H1 (cell line): Measurements from ENCODE around the gene TUBB2B. TPM values are rescaled to one million over a fixed set of nuclear protein-coding genes. Genes with fewer than 3 reads are reported as not detected.
A peak's percentile ranks its signal among the peaks of the same experiment; 100 is the strongest.

Source experiments
- ATF2 ChIP-seq: IDR thresholded peaks from 2 replicates; pipeline ENCODE4 v1.6.1; 2012; ENCODE audit warnings: low read length, inconsistent platforms
- ATF3 ChIP-seq: IDR thresholded peaks from 2 replicates; pipeline ENCODE4 v1.6.1; 2011; ENCODE audit warnings: low read depth, mild to moderate bottlenecking, low read length; ENCODE audit not compliant: insufficient read depth
- CEBPB ChIP-seq: IDR thresholded peaks from 2 replicates; pipeline ENCODE4 v1.6.1; 2012; ENCODE audit warnings: low read depth, low read length
- CTCF ChIP-seq, 3 experiments: IDR thresholded peaks; 1 replicate in 2 of 3; 2 replicates in 1 of 3; pipeline versions ENCODE4 v1.5.1 to v1.6.1; 2011; ENCODE audit warnings: low read length in 3 of 3, mild to moderate bottlenecking in 3 of 3, inconsistent platforms in 2 of 3, low read depth in 1 of 3, moderate library complexity in 1 of 3; ENCODE audit not compliant: insufficient read depth in 1 of 3; ENCODE audit errors: control extremely low read depth in 1 of 3
- EGR1 ChIP-seq: IDR thresholded peaks from 2 replicates; pipeline ENCODE4 v1.6.1; 2011; ENCODE audit warnings: low read depth, low read length, borderline replicate concordance
- FOSL1 ChIP-seq: IDR thresholded peaks from 2 replicates; pipeline ENCODE4 v1.6.1; 2011; ENCODE audit warnings: mild to moderate bottlenecking, low read depth, low read length, moderate library complexity; ENCODE audit not compliant: insufficient read depth
- HDAC2 ChIP-seq, 2 experiments: fragments of 300-600 bp in 1 of 2; sonication (generic) in 1 of 2; IDR thresholded peaks; 2 replicates each; pipeline ENCODE4 v1.6.1; 2011 to 2012; ENCODE audit warnings: low read depth in 2 of 2, low read length in 2 of 2, mild to moderate bottlenecking in 2 of 2, moderate library complexity in 2 of 2, borderline replicate concordance in 1 of 2, inconsistent platforms in 1 of 2
- KDM5A ChIP-seq: fragments of 200-600 bp; IDR thresholded peaks from 2 replicates; pipeline ENCODE4 v1.7.1; 2012; ENCODE audit warnings: mild to moderate bottlenecking, low read length, inconsistent platforms, mixed read lengths
- MAX ChIP-seq: IDR thresholded peaks from 2 replicates; pipeline ENCODE4 v1.6.1; 2012; ENCODE audit warnings: inconsistent platforms
- NANOG ChIP-seq: IDR thresholded peaks from 2 replicates; pipeline ENCODE4 v1.6.1; 2011; ENCODE audit warnings: low read length, low read depth, mild to moderate bottlenecking, inconsistent platforms; ENCODE audit not compliant: insufficient read depth, poor library complexity, severe bottlenecking
- PHF8 ChIP-seq: fragments of 200-600 bp; sonication (generic); conservative IDR thresholded peaks from 2 replicates; pipeline ENCODE4 v1.7.1; 2012; ENCODE audit warnings: low read depth, mild to moderate bottlenecking, inconsistent platforms, low read length, moderate library complexity
- POU5F1 ChIP-seq: IDR thresholded peaks from 2 replicates; pipeline ENCODE4 v1.6.1; 2011; ENCODE audit warnings: low read depth, mild to moderate bottlenecking, low read length, moderate library complexity
- SIRT6 ChIP-seq: IDR thresholded peaks from one replicate; pipeline ENCODE4 v1.7.1; 2012; ENCODE audit warnings: low read length, inconsistent platforms
- SIX5 ChIP-seq: IDR thresholded peaks from 2 replicates; pipeline ENCODE4 v1.6.1; 2011; ENCODE audit warnings: mild to moderate bottlenecking, low read depth, low read length
- SUZ12 ChIP-seq: fragments of 200-600 bp; sonication (generic); IDR thresholded peaks from 2 replicates; pipeline ENCODE4 v1.6.1; 2012; ENCODE audit warnings: mild to moderate bottlenecking, inconsistent platforms, low read length, moderate library complexity, mixed read lengths
- TBP ChIP-seq: IDR thresholded peaks from 2 replicates; pipeline ENCODE4 v1.6.1; 2011; ENCODE audit warnings: low read depth, low read length, improper control_type of control experiment
- TEAD4 ChIP-seq: IDR thresholded peaks from 2 replicates; pipeline ENCODE4 v1.6.1; 2012; ENCODE audit warnings: low read depth, low read length, inconsistent platforms, mixed read lengths
- YY1 ChIP-seq: IDR thresholded peaks from 2 replicates; pipeline ENCODE4 v1.6.1; 2011; ENCODE audit warnings: low read depth, mild to moderate bottlenecking, low read length
- polyA plus RNA-seq, 7 experiments: library from polyadenylated mRNA; depleted of rRNA in 3 of 7; stranded (reverse) in 5 of 7; unstranded in 2 of 7; fragments of >200 nt in 5 of 7; fragments of 200-250 nt in 2 of 7; gene quantifications; 1 replicate in 5 of 7; 2 replicates in 1 of 7; 4 replicates in 1 of 7; pipeline versions ENCODE4 v1.2.1 to v1.2.3, GENCODE V29; 2011 to 2013; ENCODE audit warnings: missing spikeins in 2 of 7, mixed read lengths in 2 of 7
- total RNA-seq: library from RNA; stranded (reverse); fragmentation: NEBNext Ultra II Directional; extraction: Animal tissue kit (Norgen Biotek cat#: 25700); gene quantifications from 2 replicates; pipeline ENCODE4 v1.2.1, GENCODE V29; 2021

Gene TUBB2B
- total and polyA plus RNA-seq, 2 of the 8 experiments (the other 6 are each of a cell fraction or from before 2014, with no cell fraction given) = 612 to 722 TPM

GRCh38 chr6:3228046-3228671 lies 706 bp upstream of the TUBB2B start (continued):
- TF ChIP-seq FOSL1 = no peak
- TF ChIP-seq EGR1 = peak; percentile 93; the same call in 1 of the 2 replicates
- no peak for TF ChIP-seq NANOG
- TF ChIP-seq SUZ12 = no peak
- no peak for TF ChIP-seq ATF2
- TF ChIP-seq SIX5 = no peak
- no peak for TF ChIP-seq TBP
- no peak for TF ChIP-seq KDM5A
- TF ChIP-seq PHF8 = no peak; the same call in 1 of the 2 replicates
- 0 out of 4 replicates have a peak, but pooled peaks of 1 of the 2 experiments have one; percentile 35 for TF ChIP-seq HDAC2 (IDR thresholded peaks at IDR 0.05; ENCODE audit: borderline replicate concordance in 1 of 2, low read depth in 2 of 2, low read length in 2 of 2)
- no peak for TF ChIP-seq TEAD4
- TF ChIP-seq CTCF (IDR thresholded peaks at IDR 0.05; ENCODE audit: control extremely low read depth in 1 of 3, insufficient read depth in 1 of 3, low read depth in 1 of 3, low read length in 3 of 3) = no peak
- no peak for TF ChIP-seq ATF3
- peak; percentile 92 for TF ChIP-seq MAX
- no peak for TF ChIP-seq SIRT6
- TF ChIP-seq YY1 = 0 out of 2 replicates have a peak, but pooled peaks have one; percentile 24
- no peak for TF ChIP-seq CEBPB
- TF ChIP-seq POU5F1 = no peak
